HepG2 (cell line): ENCODE measurements around the gene PYGO2. TPM values are rescaled to one million over a fixed set of nuclear protein-coding genes. Genes with fewer than 3 reads are reported as not detected.

Source experiments
- ASH2L ChIP-seq: fragments of 300-600, 200-600 bp; sonication (generic); IDR thresholded peaks from 2 replicates; pipeline ENCODE4 v1.7.0; 2017; ENCODE audit warnings: low read depth, mild to moderate bottlenecking, moderate library complexity, mixed read lengths, low read length; ENCODE audit not compliant: insufficient read length
- BRCA1 ChIP-seq: sonication (generic); formaldehyde crosslinking; IDR thresholded peaks from 2 replicates; pipeline ENCODE4 v1.4.0; 2020; ENCODE audit warnings: missing genetic modification reagents
- CCAR2 ChIP-seq: fragments of 200-400 bp; formaldehyde crosslinking; optimal IDR thresholded peaks from 2 replicates; pipeline ENCODE3; 2018; ENCODE audit warnings: low read depth, mild to moderate bottlenecking, low read length, moderate library complexity
- ERF ChIP-seq: IDR thresholded peaks from 2 replicates; pipeline ENCODE4 v1.6.1; 2018; ENCODE audit warnings: missing biosample characterization, missing genetic modification reagents
- HMG20B ChIP-seq: conservative IDR thresholded peaks from 2 replicates; pipeline ENCODE4 v1.6.1; 2016; ENCODE audit warnings: missing genetic modification reagents, missing compliant biosample characterization
- IRX3 ChIP-seq: sonication (generic); formaldehyde crosslinking; IDR thresholded peaks from 2 replicates; pipeline ENCODE4 v1.8.1; 2023; ENCODE audit warnings: mild to moderate bottlenecking, low read depth, missing genetic modification reagents, borderline replicate concordance
- MYC ChIP-seq: sonication (generic); formaldehyde crosslinking; IDR thresholded peaks from 2 replicates; pipeline ENCODE4 v1.9.0; 2021; ENCODE audit warnings: missing genetic modification reagents, borderline replicate concordance
- NFE2 ChIP-seq: sonication (generic); formaldehyde crosslinking; IDR thresholded peaks from 2 replicates; pipeline ENCODE4 v1.4.0; 2020; ENCODE audit warnings: missing genetic modification reagents
- NRL ChIP-seq: sonication (generic); formaldehyde crosslinking; IDR thresholded peaks from 2 replicates; pipeline ENCODE4 v1.5.0; 2020; ENCODE audit warnings: missing genetic modification reagents, mild to moderate bottlenecking, moderate library complexity, borderline replicate concordance
- POLR2G ChIP-seq: fragments of 200-400 bp; formaldehyde crosslinking; IDR thresholded peaks from 2 replicates; pipeline ENCODE4 v1.6.1; 2018; ENCODE audit warnings: mild to moderate bottlenecking, low read depth, low read length, moderate library complexity
- REPIN1 ChIP-seq: sonication (generic); formaldehyde crosslinking; IDR thresholded peaks from 2 replicates; pipeline ENCODE4 v1.8.0; 2022; ENCODE audit warnings: missing genetic modification reagents, low read depth, mild to moderate bottlenecking, borderline replicate concordance
- RXRB ChIP-seq: IDR thresholded peaks from 2 replicates; pipeline ENCODE4 v1.6.1; 2016; ENCODE audit warnings: borderline replicate concordance, missing genetic modification reagents, missing compliant biosample characterization
- SIN3A ChIP-seq: IDR thresholded peaks from 2 replicates; pipeline ENCODE4 v1.6.1; 2011; ENCODE audit warnings: low read depth, mild to moderate bottlenecking, control low read depth, low read length, borderline replicate concordance
- ZBTB7A ChIP-seq: sonication (generic); formaldehyde crosslinking; IDR thresholded peaks from 2 replicates; pipeline ENCODE4 v1.8.0; 2022; ENCODE audit warnings: mild to moderate bottlenecking, missing genetic modification reagents
- ZC3H4 ChIP-seq: sonication (generic); formaldehyde crosslinking; IDR thresholded peaks from 2 replicates; pipeline ENCODE4 v1.4.0; 2020; ENCODE audit warnings: missing genetic modification reagents, borderline replicate concordance
- ZMYM2 ChIP-seq: sonication (generic); formaldehyde crosslinking; IDR thresholded peaks from 2 replicates; pipeline ENCODE4 v1.8.0; 2022; ENCODE audit warnings: mild to moderate bottlenecking, missing genetic modification reagents
- ZNF235 ChIP-seq: sonication (generic); formaldehyde crosslinking; IDR thresholded peaks from 2 replicates; pipeline ENCODE4 v1.8.1; 2023; ENCODE audit warnings: mild to moderate bottlenecking, missing genetic modification reagents, borderline replicate concordance
- ZNF687 ChIP-seq: sonication (generic); formaldehyde crosslinking; IDR thresholded peaks from 2 replicates; pipeline ENCODE4 v1.5.1; 2020; ENCODE audit warnings: mild to moderate bottlenecking, missing genetic modification reagents, moderate library complexity
- ZNF724P ChIP-seq: sonication (generic); formaldehyde crosslinking; IDR thresholded peaks from 2 replicates; pipeline ENCODE4 v1.8.0; 2022; ENCODE audit warnings: missing genetic modification reagents, borderline replicate concordance
- ZNF790 ChIP-seq: sonication (generic); formaldehyde crosslinking; IDR thresholded peaks from 2 replicates; pipeline ENCODE4 v1.8.0; 2022; ENCODE audit warnings: missing genetic modification reagents, mild to moderate bottlenecking, borderline replicate concordance
- polyA plus RNA-seq, 8 experiments: library from polyadenylated mRNA; depleted of rRNA in 3 of 8; stranded (reverse) in 7 of 8; unstranded in 1 of 8; fragments of >200 nt; fragmentation: Illumina TruSeq in 4 of 8; extraction: Trizol in 4 of 8; gene quantifications; 2 replicates each; pipeline versions ENCODE4 v1.2.1 to v1.2.3, GENCODE V29; 2011 to 2016; ENCODE audit warnings: low read depth in 4 of 8, missing spikeins in 1 of 8, mixed read lengths in 1 of 8; ENCODE audit not compliant: insufficient read depth in 1 of 8
- total RNA-seq, 5 experiments: library from RNA; depleted of rRNA; stranded (reverse); fragments of >200 nt; fragmentation: Illumina TruSeq; extraction: Trizol; gene quantifications; 2 replicates each; pipeline ENCODE4 v1.2.3, GENCODE V29; 2016; ENCODE audit warnings: low read depth in 1 of 5
- TF ChIP-seq, protein P1 (sequence below): sonication (generic); formaldehyde crosslinking; IDR thresholded peaks from 2 replicates; pipeline ENCODE4 v1.5.0; 2020; ENCODE audit warnings: missing genetic modification reagents
- TF ChIP-seq, protein P2 (sequence below): fragments of 450-650 bp; IDR thresholded peaks from 2 replicates; pipeline ENCODE4 v1.6.1; 2017
- TF ChIP-seq, protein P3 (sequence below): sonication (generic); formaldehyde crosslinking; IDR thresholded peaks from 2 replicates; pipeline ENCODE4 v1.4.0; 2020; ENCODE audit warnings: missing genetic modification reagents

The PYGO2 gene
- total and polyA plus RNA-seq, 2 of the 13 experiments (the other 11 are each of a cell fraction or from before 2014, with no cell fraction given): 20.3 to 21.8 TPM

DNA sequence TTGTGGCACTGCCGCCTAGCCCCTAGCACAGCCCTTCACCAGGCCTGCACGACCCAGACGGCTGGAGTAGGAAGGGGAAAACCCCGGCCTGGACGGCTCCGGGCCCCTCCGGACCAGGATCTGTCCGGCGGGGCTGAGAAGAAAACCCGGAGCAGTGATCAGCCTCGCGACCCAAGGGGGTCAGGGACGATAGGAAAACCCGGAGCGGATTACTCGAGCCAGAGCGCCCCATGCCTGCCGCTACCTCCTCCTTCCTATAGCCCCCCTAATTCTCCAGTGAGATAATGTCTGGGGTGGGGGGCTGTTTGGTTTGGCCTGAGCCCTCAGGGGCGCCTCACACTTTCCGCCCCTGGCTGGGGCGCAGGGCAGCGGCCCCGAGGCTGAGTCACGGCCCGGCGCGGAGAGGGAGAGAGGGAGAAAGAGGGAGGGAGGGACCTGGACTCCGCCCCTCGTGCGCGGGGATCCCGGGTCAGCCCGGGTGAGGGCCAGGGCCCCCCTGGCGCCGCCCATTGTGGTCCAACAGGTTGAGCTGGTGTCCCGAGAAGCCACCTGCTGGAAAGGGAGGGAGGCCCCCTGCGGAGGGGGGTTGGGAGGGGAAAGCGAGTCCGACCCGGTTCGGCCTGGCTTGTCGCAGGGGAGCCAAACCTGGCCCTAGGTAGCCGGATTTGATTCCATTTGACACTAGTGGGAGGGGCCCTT, 39.3 kb upstream of the PYGO2 start (continued):
- TF ChIP-seq, protein P1, sequence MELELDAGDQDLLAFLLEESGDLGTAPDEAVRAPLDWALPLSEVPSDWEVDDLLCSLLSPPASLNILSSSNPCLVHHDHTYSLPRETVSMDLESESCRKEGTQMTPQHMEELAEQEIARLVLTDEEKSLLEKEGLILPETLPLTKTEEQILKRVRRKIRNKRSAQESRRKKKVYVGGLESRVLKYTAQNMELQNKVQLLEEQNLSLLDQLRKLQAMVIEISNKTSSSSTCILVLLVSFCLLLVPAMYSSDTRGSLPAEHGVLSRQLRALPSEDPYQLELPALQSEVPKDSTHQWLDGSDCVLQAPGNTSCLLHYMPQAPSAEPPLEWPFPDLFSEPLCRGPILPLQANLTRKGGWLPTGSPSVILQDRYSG (CRISPR knock-in tag): no peak
- TF ChIP-seq HMG20B: no peak; the same call in 1 of the 2 replicates
- TF ChIP-seq, protein P2, sequence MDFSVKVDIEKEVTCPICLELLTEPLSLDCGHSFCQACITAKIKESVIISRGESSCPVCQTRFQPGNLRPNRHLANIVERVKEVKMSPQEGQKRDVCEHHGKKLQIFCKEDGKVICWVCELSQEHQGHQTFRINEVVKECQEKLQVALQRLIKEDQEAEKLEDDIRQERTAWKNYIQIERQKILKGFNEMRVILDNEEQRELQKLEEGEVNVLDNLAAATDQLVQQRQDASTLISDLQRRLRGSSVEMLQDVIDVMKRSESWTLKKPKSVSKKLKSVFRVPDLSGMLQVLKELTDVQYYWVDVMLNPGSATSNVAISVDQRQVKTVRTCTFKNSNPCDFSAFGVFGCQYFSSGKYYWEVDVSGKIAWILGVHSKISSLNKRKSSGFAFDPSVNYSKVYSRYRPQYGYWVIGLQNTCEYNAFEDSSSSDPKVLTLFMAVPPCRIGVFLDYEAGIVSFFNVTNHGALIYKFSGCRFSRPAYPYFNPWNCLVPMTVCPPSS: no peak
- TF ChIP-seq MYC (CRISPR knock-in tag): peak; percentile 87; the same call in 1 of the 2 replicates
- TF ChIP-seq ZNF724P (CRISPR knock-in tag): peak; percentile 82; the same call in 1 of the 2 replicates
- TF ChIP-seq IRX3 (CRISPR knock-in tag): no peak
- peak; percentile 67; the same call in 1 of the 2 replicates for TF ChIP-seq NRL (CRISPR knock-in tag)
- TF ChIP-seq CCAR2: peak; percentile 94
- TF ChIP-seq ASH2L: peak; percentile 90
- TF ChIP-seq ERF (CRISPR knock-in tag): peak; percentile 80
- TF ChIP-seq SIN3A: peak; percentile 79
- TF ChIP-seq ZBTB7A (CRISPR knock-in tag): peak; percentile 91
- TF ChIP-seq, protein P3, sequence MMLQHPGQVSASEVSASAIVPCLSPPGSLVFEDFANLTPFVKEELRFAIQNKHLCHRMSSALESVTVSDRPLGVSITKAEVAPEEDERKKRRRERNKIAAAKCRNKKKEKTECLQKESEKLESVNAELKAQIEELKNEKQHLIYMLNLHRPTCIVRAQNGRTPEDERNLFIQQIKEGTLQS (CRISPR knock-in tag): peak; percentile 81
- peak; percentile 63; the same call in 1 of the 2 replicates for TF ChIP-seq REPIN1
- TF ChIP-seq ZMYM2 (CRISPR knock-in tag): no peak
- TF ChIP-seq ZNF790 (CRISPR knock-in tag): no peak
- TF ChIP-seq BRCA1 (CRISPR knock-in tag): no peak; the same call in none of the 2 replicates
- TF ChIP-seq NFE2: peak; percentile 35; the same call in 1 of the 2 replicates
- TF ChIP-seq RXRB (CRISPR knock-in tag): peak; percentile 99
- TF ChIP-seq ZNF687 (CRISPR knock-in tag): peak; percentile 81
- peak; percentile 81 for TF ChIP-seq POLR2G
- TF ChIP-seq ZC3H4 (CRISPR knock-in tag): peak; percentile 61; the same call in 1 of the 2 replicates
- peak; percentile 46; the same call in 1 of the 2 replicates for TF ChIP-seq ZNF235
